ENCODE measurements around the gene MLLT3. TPM values are rescaled to one million over a fixed set of nuclear protein-coding genes. Genes with fewer than 3 reads are reported as not detected.
"Not testable (repeated sequence)": the region's sequence is repeated elsewhere in the genome, so short reads cannot be mapped to it uniquely, and the experiment has no call there.

MLLT3 gene
- polyA plus RNA-seq (ENCODE audit: insufficient read depth in 1 of 5, insufficient read length in 5 of 5, low replicate concordance in 1 of 5): 10 to 100 TPM; 21.3 to 39.8 (median 37.7) TPM
- long read RNA-seq, donor 1, partial matches to known transcripts: 13 of 13 reads
- long read RNA-seq, donor 1, other reads (novel, unspliced or antisense): 0 of 13 reads
- long read RNA-seq, donor 2: 0 reads
- long read RNA-seq, donor 3, partial matches to known transcripts: 0 of 2 reads
- long read RNA-seq, donor 3, other reads (novel, unspliced or antisense): 0 of 2 reads
- long read RNA-seq, donor 4: 0 reads
- long read RNA-seq, donor 5, full-length matches to known transcripts: 2 of 8 reads
- long read RNA-seq, donor 5, partial matches to known transcripts: 6 of 8 reads
- long read RNA-seq, donor 5, other reads (novel, unspliced or antisense): 0 of 8 reads
- long read RNA-seq, donor 6, full-length matches to known transcripts: 3 of 10 reads
- long read RNA-seq, donor 6, partial matches to known transcripts: 7 of 10 reads
- long read RNA-seq, donor 6, other reads (novel, unspliced or antisense): 0 of 10 reads
- long read RNA-seq, donor 7: 0 reads
- long read RNA-seq, donor 8: 0 reads

- peak; percentile 95 for DNase-seq
These were observed at the start of gene MLLT3 for GRCh38 chr9:20622330-20623020. Gene MLLT3, minus strand, starts transcription at chr9:20622499.

GRCh38 chr9:20671635-20672034 lies 49.3 kb upstream of the MLLT3 start:
- DNase-seq: no peak

DNA sequence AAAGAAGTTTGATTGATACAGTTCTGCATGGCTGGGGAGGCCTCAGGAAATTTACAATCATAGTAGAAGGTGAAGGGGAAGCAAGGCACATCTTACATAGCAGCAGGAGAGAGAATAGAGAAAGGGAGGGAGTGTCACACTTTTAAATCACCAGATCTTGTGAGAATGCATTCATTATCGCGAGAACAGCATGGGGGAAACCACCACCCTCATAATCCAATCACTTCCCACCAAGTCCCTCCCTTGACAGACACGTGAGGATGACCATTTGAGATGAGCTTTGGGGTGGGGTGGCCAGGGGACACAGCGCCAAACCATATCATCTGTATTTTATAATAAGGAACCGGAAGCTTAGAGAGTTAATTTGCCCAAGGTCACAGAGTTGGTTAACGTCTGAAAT lies 48.1 kb upstream of the MLLT3 start:
- DNase-seq: no peak

GRCh38 chr9:20664501-20664900 lies 42.2 kb upstream of the MLLT3 start:
- DNase-seq: no peak

DNA sequence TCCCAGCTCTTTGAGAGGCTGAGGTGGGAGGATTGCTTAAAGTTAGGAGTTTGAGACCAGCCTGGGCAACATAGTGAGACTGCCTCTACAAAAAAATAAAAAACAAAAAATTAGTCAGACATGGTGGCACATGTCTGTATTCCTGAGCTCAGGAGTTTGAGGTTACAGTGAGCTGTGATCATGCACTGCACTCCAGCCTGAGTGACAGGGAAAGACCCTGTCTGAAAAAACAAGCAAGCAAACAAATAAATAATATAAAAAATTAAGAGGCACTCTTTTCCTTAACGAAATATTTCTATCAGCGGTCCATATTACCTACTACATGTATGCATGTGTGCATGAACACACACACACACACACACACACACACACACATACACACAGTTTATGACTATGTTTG lies 40.8 kb upstream of the MLLT3 start:
- DNase-seq: no peak

- DNase-seq: no peak
These were observed 39.9 kb upstream of the MLLT3 start for GRCh38 chr9:20662156-20662555.

- DNase-seq: no peak
These were observed 37.2 kb upstream of the MLLT3 start for GRCh38 chr9:20659474-20659967.

DNA sequence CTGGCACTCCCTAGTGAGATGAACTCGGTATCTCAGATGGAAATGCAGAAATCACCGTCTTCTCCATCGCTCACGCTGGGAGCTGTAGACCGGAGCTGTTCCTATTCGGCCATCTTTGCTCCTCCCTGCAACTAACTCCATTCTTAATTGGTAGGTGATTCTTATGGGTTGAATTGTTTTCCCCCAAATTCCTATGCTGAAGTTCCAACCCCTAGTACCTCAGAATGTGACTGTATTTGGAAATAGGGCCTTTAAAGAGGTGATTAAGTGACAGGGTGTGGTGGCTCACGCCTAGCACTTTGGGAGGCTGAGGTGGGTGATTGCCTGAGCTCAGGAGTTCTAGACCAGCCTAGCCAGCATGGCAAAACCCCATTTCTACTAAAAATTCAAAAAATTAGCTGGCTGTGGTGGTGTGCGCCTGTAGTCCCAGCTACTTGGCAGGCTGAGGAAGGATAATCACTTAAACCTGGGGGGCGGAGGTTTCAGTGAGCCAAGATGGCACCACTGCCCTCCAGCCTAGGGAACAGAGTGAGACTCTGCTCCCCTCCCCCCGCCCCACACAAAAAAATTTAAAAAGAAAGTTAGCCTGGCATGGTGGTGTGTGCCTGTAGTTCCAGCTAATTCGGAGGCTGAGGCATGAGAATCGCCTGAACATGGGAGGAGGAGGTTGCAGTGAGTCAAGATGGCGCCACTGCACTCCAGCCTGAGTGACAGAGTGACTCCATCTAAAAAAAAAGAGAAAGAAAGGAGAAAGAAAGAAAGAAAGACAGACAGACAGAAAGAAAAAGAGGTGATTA lies 36.6 kb upstream of the MLLT3 start:
- peak in 1 of 2 donors; percentile 10 for DNase-seq

DNA sequence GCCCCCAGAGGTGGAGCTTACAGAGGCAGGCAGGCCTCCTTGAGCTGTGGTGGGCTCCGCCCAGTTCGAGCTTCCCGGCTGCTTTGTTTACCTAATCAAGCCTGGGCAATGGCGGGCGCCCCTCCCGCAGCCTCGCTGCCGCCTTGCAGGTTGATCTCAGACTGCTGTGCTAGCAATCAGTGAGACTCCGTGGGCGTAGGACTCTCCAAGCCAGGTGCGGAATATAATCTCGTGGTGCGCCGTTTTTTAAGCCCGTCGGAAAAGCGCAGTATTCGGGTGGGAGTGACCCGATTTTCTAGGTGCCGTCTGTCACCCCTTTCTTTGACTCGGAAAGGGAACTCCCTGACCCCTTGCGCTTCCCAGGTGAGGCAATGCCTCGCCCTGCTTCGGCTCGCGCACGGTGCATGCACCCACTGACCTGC lies 36.0 kb upstream of the MLLT3 start:
- not testable (repeated sequence) for DNase-seq

DNA sequence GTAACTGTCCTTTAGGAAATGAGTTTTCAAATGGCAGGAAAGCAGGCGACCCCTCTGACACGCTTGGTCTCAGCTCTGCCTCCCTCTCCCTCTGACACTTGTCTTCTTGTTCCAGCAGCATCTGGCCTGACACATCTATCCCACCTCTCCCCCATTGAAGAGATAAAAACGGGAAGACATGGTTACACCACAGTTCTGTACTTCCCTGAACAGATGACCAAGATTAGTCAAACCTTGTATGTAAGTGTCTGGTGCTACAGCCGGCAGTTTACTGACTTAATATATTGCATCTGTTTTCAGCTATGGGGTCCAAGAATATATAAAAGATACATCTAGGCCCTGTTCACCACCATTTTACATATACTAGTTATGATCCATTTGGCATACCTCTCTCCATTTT lies 29.6 kb upstream of the MLLT3 start:
- no peak for DNase-seq

GRCh38 chr9:20650750-20651299 lies 28.5 kb upstream of the MLLT3 start:
- DNase-seq: no peak

GRCh38 chr9:20650313-20650712 lies 28.0 kb upstream of the MLLT3 start:
- DNase-seq: no peak

DNA sequence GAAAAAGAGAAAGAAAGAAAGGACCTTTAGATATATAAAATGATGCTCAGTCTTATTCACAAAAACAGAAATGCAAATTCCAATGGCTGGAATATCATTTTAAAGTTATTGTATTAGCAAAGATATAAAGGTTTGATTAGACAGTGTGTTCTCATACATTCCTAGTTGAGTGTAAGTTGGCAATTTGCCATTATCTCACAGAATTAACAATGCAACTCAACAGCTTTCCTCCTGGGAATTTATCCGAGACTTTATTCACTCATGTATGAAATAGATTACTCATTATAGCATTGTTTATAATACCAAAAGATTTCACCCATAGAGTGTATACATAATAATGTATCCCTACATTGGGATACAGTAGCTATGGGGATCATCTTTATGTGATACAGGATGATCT lies 27.1 kb upstream of the MLLT3 start:
- DNase-seq: no peak

- DNase-seq: no peak
These were observed 24.4 kb upstream of the MLLT3 start for GRCh38 chr9:20646656-20647055.

GRCh38 chr9:20643660-20644059 lies 21.4 kb upstream of the MLLT3 start:
- no peak for DNase-seq

DNA sequence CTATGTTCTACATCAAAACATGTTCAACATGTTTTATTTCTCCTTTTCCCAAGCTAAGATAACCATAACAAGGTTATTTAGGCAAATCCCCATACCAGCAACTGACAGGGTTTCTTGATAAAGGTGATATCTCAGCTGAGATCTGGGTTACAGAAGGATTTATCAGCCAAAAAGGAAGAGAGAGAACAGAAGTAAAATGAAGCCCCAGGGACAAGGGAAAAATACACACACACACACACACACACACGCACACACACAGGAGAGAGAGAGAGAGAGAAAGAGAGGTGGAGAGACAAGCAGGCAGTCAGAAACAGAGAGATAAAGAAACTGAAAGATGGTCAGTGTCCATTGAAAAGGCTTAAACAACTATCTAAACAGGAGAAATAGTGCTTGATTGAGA lies 19.7 kb upstream of the MLLT3 start:
- no peak for DNase-seq

GRCh38 chr9:20640331-20641187 lies 18.3 kb upstream of the MLLT3 start:
- DNase-seq: no peak

- no peak for DNase-seq
These were observed 14.7 kb upstream of the MLLT3 start for GRCh38 chr9:20636888-20637440.

DNA sequence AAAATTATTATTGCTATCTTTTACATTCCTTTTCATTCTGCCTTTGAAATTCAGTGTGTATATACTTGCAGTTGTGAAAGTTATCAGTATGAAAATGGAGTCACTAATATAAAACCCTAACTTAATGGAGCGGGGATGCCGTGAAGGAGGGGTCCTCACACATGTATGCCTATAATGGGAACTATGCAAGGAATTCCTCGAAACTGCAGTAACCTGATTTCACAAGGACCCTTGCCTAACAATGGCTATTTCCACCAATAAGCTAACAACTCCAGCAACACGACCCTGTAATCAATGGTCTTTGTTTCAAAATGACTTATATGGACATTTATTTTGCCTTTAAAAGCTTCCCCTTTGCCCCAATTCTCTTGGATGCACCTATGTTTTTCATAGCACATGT lies 12.6 kb upstream of the MLLT3 start:
- DNase-seq: no peak

GRCh38 chr9:20632705-20633104 lies 10.4 kb upstream of the MLLT3 start:
- no peak for DNase-seq
